ENCODE measurements around the gene CACNG6. TPM values are rescaled to one million over a fixed set of nuclear protein-coding genes. Genes with fewer than 3 reads are reported as not detected.

The CACNG6 gene
- total RNA-seq, 2 donors from 2014 or later: not detected

GRCh38 chr19:53992211-53992610 lies 774 bp downstream of the CACNG6 start:
- DNase-seq (ENCODE audit: low spot score): no peak
- intact Hi-C loops (cut with DNase I): no loop called here

- intact Hi-C loops (cut with DNase I): no loop called here
- no peak for DNase-seq (ENCODE audit: low spot score)
These were observed 1.4 kb downstream of the CACNG6 start for GRCh38 chr19:53992815-53993214.

- DNase-seq (ENCODE audit: low spot score): no peak
- intact Hi-C loops (cut with DNase I): no loop called here
These were observed 2.0 kb downstream of the CACNG6 start for GRCh38 chr19:53993448-53993847.

- intact Hi-C loops (cut with DNase I): no loop called here
- no peak for DNase-seq (ENCODE audit: low spot score)
These were observed 3.4 kb downstream of the CACNG6 start for GRCh38 chr19:53994811-53995210.

- DNase-seq (ENCODE audit: low spot score): no peak
- intact Hi-C loops (cut with DNase I): no loop called here
These were observed 6.8 kb downstream of the CACNG6 start for GRCh38 chr19:53998223-53998622.

GRCh38 chr19:53999694-54000093 lies 8.3 kb downstream of the CACNG6 start:
- intact Hi-C loops (cut with DNase I): no loop called here
- no peak for DNase-seq (ENCODE audit: low spot score)

- no peak for DNase-seq (ENCODE audit: low spot score)
- intact Hi-C loops (cut with DNase I): no loop called here
These were observed 10.1 kb downstream of the CACNG6 start for GRCh38 chr19:54001496-54001895.

GRCh38 chr19:54002495-54003315 lies 11.3 kb downstream of the CACNG6 start:
- intact Hi-C loops (cut with DNase I): no loop called here
- DNase-seq (ENCODE audit: low spot score): no peak

- DNase-seq (ENCODE audit: low spot score): no peak
These were observed 18.0 kb downstream of the CACNG6 start for GRCh38 chr19:54009440-54009839.

GRCh38 chr19:54010474-54010873 lies 19.0 kb downstream of the CACNG6 start:
- intact Hi-C loops (cut with DNase I): no loop called here
- DNase-seq (ENCODE audit: low spot score): no peak

More at GRCh38 chr19:54009440-54009839, 18.0 kb downstream of the CACNG6 start:
- intact Hi-C loops (cut with DNase I): no loop called here

- DNase-seq (ENCODE audit: low spot score): no peak
- intact Hi-C loops (cut with DNase I): no loop called here
These were observed 20.2 kb downstream of the CACNG6 start for GRCh38 chr19:54011507-54012211.

- intact Hi-C loops (cut with DNase I): no loop called here
- no peak for DNase-seq (ENCODE audit: low spot score)
These were observed 22.4 kb downstream of the CACNG6 start for GRCh38 chr19:54013866-54014265.

- intact Hi-C loops (cut with DNase I): no loop called here
- DNase-seq (ENCODE audit: low spot score): no peak
These were observed 23.6 kb downstream of the CACNG6 start for GRCh38 chr19:54014920-54015560.

- no peak for DNase-seq (ENCODE audit: low spot score)
- intact Hi-C loops (cut with DNase I): no loop called here
These were observed 25.8 kb downstream of the CACNG6 start for GRCh38 chr19:54017261-54017660.

GRCh38 chr19:54021363-54021762 lies 29.9 kb downstream of the CACNG6 start:
- no peak for DNase-seq (ENCODE audit: low spot score)
- intact Hi-C loops (cut with DNase I): loop anchor here in 1 of 2 donors (10.0 kb wide), 1 partner anchor 227 kb away; no protein-coding TSS in a partner anchor

GRCh38 chr19:54021932-54022331 lies 30.5 kb downstream of the CACNG6 start:
- intact Hi-C loops (cut with DNase I): loop anchor here in 1 of 2 donors (10.0 kb wide), 1 partner anchor 227 kb away; no protein-coding TSS in a partner anchor
- no peak for DNase-seq (ENCODE audit: low spot score)

- intact Hi-C loops (cut with DNase I): loop anchor here in 1 of 2 donors (10.0 kb wide), 1 partner anchor 228 kb away; no protein-coding TSS in a partner anchor
- no peak for DNase-seq (ENCODE audit: low spot score)
These were observed 31.8 kb downstream of the CACNG6 start for GRCh38 chr19:54023191-54023590.

- no peak for DNase-seq (ENCODE audit: low spot score)
- intact Hi-C loops (cut with DNase I): loop anchor here (5.0 to 10.0 kb wide), 2 partner anchors 57 to 230 kb away; no protein-coding TSS in a partner anchor
These were observed 33.2 kb downstream of the CACNG6 start for GRCh38 chr19:54024660-54025059.

GRCh38 chr19:54026656-54027055 lies 35.2 kb downstream of the CACNG6 start:
- peak; percentile 16 for DNase-seq (ENCODE audit: low spot score)
- intact Hi-C loops (cut with DNase I): loop anchor here (2.0 to 10.0 kb wide), 3 partner anchors 59 to 232 kb away; no protein-coding TSS in a partner anchor

GRCh38 chr19:54029301-54029700 lies 37.9 kb downstream of the CACNG6 start:
- intact Hi-C loops (cut with DNase I): loop anchor here (5.0 to 10.0 kb wide), 2 partner anchors 62 to 234 kb away; no protein-coding TSS in a partner anchor

More at GRCh38 chr19:54029301-54029700, 37.9 kb downstream of the CACNG6 start:
- no peak for DNase-seq (ENCODE audit: low spot score)
